ENCODE results near the gene TAS2R42. TPM values are rescaled to one million over a fixed set of nuclear protein-coding genes. Genes with fewer than 3 reads are reported as not detected.

Gene TAS2R42
- polyA plus RNA-seq, 2 of the 4 experiments (the other 2 are of a cell fraction) = not detected

DNA sequence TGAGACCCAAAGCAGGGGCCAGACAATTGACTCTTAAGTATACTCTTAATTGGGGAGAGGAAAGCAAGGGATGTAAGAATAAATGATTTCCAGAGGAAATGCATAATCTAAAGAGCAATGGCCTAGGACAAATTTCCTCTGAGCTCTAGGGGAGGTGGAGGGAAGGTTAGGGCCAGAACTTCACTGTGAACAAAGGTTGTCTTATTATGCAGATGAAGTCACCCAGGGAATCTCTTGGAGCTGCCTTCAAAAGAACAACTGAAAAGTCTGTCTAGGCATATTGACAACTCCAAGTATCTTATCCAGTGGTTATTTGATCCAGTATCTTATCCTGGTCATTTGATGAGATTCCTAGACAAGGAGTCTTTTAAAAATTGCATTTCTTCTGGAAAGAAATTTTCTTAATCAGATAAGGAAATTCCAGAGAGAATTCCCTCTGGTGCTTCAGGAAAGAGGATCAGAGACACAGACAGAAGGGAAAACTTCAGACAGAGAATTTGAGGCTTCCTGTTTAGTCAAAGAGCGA lies 32.3 kb downstream of the TAS2R42 start:
- Histone ChIP-seq H3K9me3 (0 out of 3 replicates have a peak, but pooled peaks cover 4% of the 10 kb centered on the region), H3K27ac (no peak overlapping the region), H3K4me1 (no peaks in the 10 kb centered on the region), H3K4me2 (no peak overlapping the region), H3K4me3 (no peak overlapping the region)
- DNase-seq (ENCODE audit: low read depth in 1 of 2, low spot score in 1 of 2) (no peak), ATAC-seq (no peak), FAIRE-seq (no peak)
- ChIA-PET CTCF (interaction anchor here (1.2 kb wide), 1 partner anchor 10 kb away, joined by 4 read pairs; no protein-coding TSS in a partner anchor), POLR2A (no interaction called here)
- TF ChIP-seq ZNF302 (CRISPR knock-in tag; IDR thresholded peaks at IDR 0.05) = no peak
- TF ChIP-seq TP53 (CRISPR knock-in tag; IDR thresholded peaks at IDR 0.05) = no peak
- no peak for TF ChIP-seq ZC3H11A (IDR thresholded peaks at IDR 0.05)
- TF ChIP-seq KDM5A (IDR thresholded peaks at IDR 0.05) = no peak
- TF ChIP-seq RFX5 (IDR thresholded peaks at IDR 0.05) = no peak
- TF ChIP-seq NFE2L2 (conservative IDR thresholded peaks at IDR 0.05; ENCODE audit: low read length) = no peak
- no peak for TF ChIP-seq FOXS1 (CRISPR knock-in tag; IDR thresholded peaks at IDR 0.05)
- no peak for TF ChIP-seq KDM1A (IDR thresholded peaks at IDR 0.05; ENCODE audit: low read depth)
- TF ChIP-seq, protein P1, sequence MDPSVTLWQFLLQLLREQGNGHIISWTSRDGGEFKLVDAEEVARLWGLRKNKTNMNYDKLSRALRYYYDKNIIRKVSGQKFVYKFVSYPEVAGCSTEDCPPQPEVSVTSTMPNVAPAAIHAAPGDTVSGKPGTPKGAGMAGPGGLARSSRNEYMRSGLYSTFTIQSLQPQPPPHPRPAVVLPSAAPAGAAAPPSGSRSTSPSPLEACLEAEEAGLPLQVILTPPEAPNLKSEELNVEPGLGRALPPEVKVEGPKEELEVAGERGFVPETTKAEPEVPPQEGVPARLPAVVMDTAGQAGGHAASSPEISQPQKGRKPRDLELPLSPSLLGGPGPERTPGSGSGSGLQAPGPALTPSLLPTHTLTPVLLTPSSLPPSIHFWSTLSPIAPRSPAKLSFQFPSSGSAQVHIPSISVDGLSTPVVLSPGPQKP (IDR thresholded peaks at IDR 0.05; ENCODE audit: low read depth, low read length) = no peak
- TF ChIP-seq SREBF2 (IDR thresholded peaks at IDR 0.05) = no peak
- no peak for TF ChIP-seq FOSB (CRISPR knock-in tag; IDR thresholded peaks at IDR 0.05)
- TF ChIP-seq CEBPB (IDR thresholded peaks at IDR 0.05) = no peak
- no peak for TF ChIP-seq NPAS2 (CRISPR knock-in tag; IDR thresholded peaks at IDR 0.05; ENCODE audit: borderline replicate concordance)
- no peak for TF ChIP-seq RARB (CRISPR knock-in tag; IDR thresholded peaks at IDR 0.05)
- 81% methylated on average over 1 of the region's 1 CpG for WGBS (ENCODE audit: missing lambda C conversion rate)

DNA sequence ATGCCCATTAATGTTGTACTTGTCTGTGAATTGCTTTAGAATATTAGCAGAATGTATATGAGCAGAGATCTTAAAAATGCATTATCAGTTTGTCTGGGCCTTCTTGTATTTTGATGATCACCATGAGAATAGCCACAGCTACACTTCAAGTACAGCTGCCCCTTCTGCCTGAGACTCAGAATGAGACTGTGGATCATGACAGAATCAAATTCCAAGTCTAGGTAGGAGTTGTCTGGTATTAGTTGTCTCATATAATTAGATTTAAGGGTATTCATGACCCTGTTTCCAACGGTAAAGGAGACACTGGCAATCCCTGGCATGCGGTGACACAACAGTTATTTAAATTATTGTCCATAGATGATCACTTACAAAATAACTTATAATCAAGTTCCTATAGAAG lies 34.0 kb downstream of the TAS2R42 start:
- Histone ChIP-seq H3K9me3 (0 out of 3 replicates have a peak, but pooled peaks cover 4% of the 10 kb centered on the region), H3K4me2 (no peak overlapping the region), H3K27ac (no peak overlapping the region), H3K4me1 (no peaks in the 10 kb centered on the region), H3K4me3 (no peak overlapping the region)
- ATAC-seq (no peak), DNase-seq (ENCODE audit: low read depth in 1 of 2, low spot score in 1 of 2) (no peak), FAIRE-seq (no peak)
- ChIA-PET CTCF (no interaction called here), POLR2A (no interaction called here)
- 96% methylated on average over 2 of the region's 2 CpGs for WGBS (ENCODE audit: missing lambda C conversion rate)
- TF ChIP-seq MAZ (IDR thresholded peaks at IDR 0.05; ENCODE audit: borderline replicate concordance, low read depth, low read length) (no peak), HOXB13 (CRISPR knock-in tag; IDR thresholded peaks at IDR 0.05; ENCODE audit: low read depth) (no peak), RNF2 (IDR thresholded peaks at IDR 0.05; ENCODE audit: borderline replicate concordance, low read depth) (no peak), EP300 (IDR thresholded peaks at IDR 0.05) (no peak)
- TF ChIP-seq, protein P2, sequence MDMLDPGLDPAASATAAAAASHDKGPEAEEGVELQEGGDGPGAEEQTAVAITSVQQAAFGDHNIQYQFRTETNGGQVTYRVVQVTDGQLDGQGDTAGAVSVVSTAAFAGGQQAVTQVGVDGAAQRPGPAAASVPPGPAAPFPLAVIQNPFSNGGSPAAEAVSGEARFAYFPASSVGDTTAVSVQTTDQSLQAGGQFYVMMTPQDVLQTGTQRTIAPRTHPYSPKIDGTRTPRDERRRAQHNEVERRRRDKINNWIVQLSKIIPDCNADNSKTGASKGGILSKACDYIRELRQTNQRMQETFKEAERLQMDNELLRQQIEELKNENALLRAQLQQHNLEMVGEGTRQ (IDR thresholded peaks at IDR 0.05) = no peak
- TF ChIP-seq, protein P3, sequence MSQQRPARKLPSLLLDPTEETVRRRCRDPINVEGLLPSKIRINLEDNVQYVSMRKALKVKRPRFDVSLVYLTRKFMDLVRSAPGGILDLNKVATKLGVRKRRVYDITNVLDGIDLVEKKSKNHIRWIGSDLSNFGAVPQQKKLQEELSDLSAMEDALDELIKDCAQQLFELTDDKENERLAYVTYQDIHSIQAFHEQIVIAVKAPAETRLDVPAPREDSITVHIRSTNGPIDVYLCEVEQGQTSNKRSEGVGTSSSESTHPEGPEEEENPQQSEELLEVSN (IDR thresholded peaks at IDR 0.05; ENCODE audit: borderline replicate concordance, low read depth) = no peak

DNA sequence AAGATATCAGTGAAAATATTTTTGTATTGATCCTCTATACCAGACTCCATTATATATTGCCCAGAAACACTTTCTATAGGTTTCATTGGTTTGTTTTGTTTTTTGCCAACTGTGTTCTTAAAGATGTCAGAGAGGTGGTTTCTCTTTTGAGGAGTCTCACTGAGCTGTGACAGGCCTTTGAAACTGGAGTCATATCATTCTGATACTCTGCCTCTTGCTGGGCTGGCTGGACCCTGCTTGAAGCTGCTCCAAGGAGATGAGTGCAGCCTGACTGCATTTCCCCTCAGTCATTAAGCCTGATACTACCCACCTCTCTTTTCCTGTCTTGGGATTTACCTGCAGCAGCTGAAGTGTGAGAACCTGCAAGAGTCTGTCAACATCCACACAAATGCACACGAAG lies 35.9 kb downstream of the TAS2R42 start:
- CTCF ChIA-PET = no interaction called here
- whole genome bisulfite sequencing (ENCODE audit: missing lambda C conversion rate) = 39% methylated on average over 1 of the region's 1 CpG
- TF ChIP-seq TP53 (CRISPR knock-in tag; IDR thresholded peaks at IDR 0.05) (no peak), HOXA7 (CRISPR knock-in tag; IDR thresholded peaks at IDR 0.05) (no peak), CHD2 (IDR thresholded peaks at IDR 0.05; ENCODE audit: low read length, partially characterized antibody) (no peak)
- Histone ChIP-seq H3K4me2 (no peak overlapping the region), H3K9me3 (0 out of 3 replicates have a peak, but pooled peaks cover 4% of the 10 kb centered on the region), H3K27ac (no peak overlapping the region), H3K4me1 (no peaks in the 10 kb centered on the region), H3K4me3 (no peak overlapping the region)
- DNase-seq (ENCODE audit: low read depth in 1 of 2, low spot score in 1 of 2) (no peak), ATAC-seq (no peak), FAIRE-seq (no peak)
- POLR2A ChIA-PET = no interaction called here

Data from A549 (cell line).